Bronchial epithelial cell (primary cell): ENCODE measurements around the gene GALNT14. TPM values are rescaled to one million over a fixed set of nuclear protein-coding genes. Genes with fewer than 3 reads are reported as not detected.

Experiments used
- DNase-seq: peaks from one replicate; pipeline ENCODE4 v3.0.0-alpha.2; 2010; ENCODE audit warnings: low read depth
- FAIRE-seq: peaks from 2 replicates; lab custom pipeline; 2011; peaks lifted over from hg19 to GRCh38; lab: Jason Lieb, UNC
- H3K27me3 ChIP-seq: 2 replicates; pipeline ENCODE4 v1.5.1; 2011; ENCODE audit warnings: low read length; ENCODE audit not compliant: control insufficient read depth, insufficient read depth
- H3K36me3 ChIP-seq: 2 replicates; pipeline ENCODE4 v1.5.1; 2011; ENCODE audit warnings: low read length; ENCODE audit not compliant: control insufficient read depth, insufficient read depth
- H3K4me3 ChIP-seq: 2 replicates; pipeline ENCODE4 v1.5.1; 2011; ENCODE audit warnings: mild to moderate bottlenecking, low read depth, low read length, control low read depth
- CTCF ChIP-seq: IDR thresholded peaks from 2 replicates; pipeline ENCODE4 v1.5.1; 2011; ENCODE audit warnings: mild to moderate bottlenecking, moderate library complexity, low read length, control low read depth, inconsistent platforms; ENCODE audit not compliant: insufficient read depth, severe bottlenecking
- total RNA-seq: library from RNA; depleted of rRNA; stranded (reverse); fragments of >200 nt; gene quantifications from 2 replicates; pipeline ENCODE4 v1.2.1, GENCODE V29; 2014

Gene GALNT14
- total RNA-seq, 1 donor from 2014 or later, result 12.4 TPM

GRCh38 chr2:31108561-31109286 is 29.5 kb downstream of the GALNT14 start:
- Histone ChIP-seq H3K36me3 (no peaks in the 10 kb centered on the region), H3K4me3 (no peak overlapping the region), H3K27me3 (no peaks in the 10 kb centered on the region)
- peak; percentile 92 for FAIRE-seq
- TF ChIP-seq CTCF, result no peak
- peak; percentile 30 for DNase-seq

- H3K4me3 ChIP-seq, result no peak overlapping the region
- DNase-seq (peak; percentile 44), FAIRE-seq (no peak)
- no peaks in the 10 kb centered on the region for H3K36me3 ChIP-seq
- H3K27me3 ChIP-seq, result no peaks in the 10 kb centered on the region
- TF ChIP-seq CTCF, result no peak
Measured at GRCh38 chr2:31107591-31108300, 30.5 kb downstream of the GALNT14 start.

GRCh38 chr2:31101701-31102100 is 36.5 kb downstream of the GALNT14 start:
- TF ChIP-seq CTCF, result no peak
- no peaks in the 10 kb centered on the region for H3K27me3 ChIP-seq
- H3K36me3 ChIP-seq, result no peaks in the 10 kb centered on the region
- DNase-seq, result no peak
- no peak overlapping the region for H3K4me3 ChIP-seq
- no peak for FAIRE-seq

GRCh38 chr2:31097962-31098613 is 40.2 kb downstream of the GALNT14 start:
- H3K4me3 ChIP-seq, result no peak overlapping the region
- H3K27me3 ChIP-seq, result no peaks in the 10 kb centered on the region
- FAIRE-seq (no peak), DNase-seq (peak; percentile 29)
- H3K36me3 ChIP-seq, result no peaks in the 10 kb centered on the region
- no peak for TF ChIP-seq CTCF

- no peak for DNase-seq
- FAIRE-seq, result no peak
- no peak for TF ChIP-seq CTCF
- Histone ChIP-seq H3K4me3 (no peak overlapping the region), H3K36me3 (no peaks in the 10 kb centered on the region), H3K27me3 (no peaks in the 10 kb centered on the region)
Measured at GRCh38 chr2:31090188-31090587, 48.1 kb downstream of the GALNT14 start.
